Kasumi-1 (cell line): ENCODE measurements around the gene ZMYM2.
"Not testable (repeated sequence)": the region's sequence is repeated elsewhere in the genome, so short reads cannot be mapped to it uniquely, and the experiment has no call there.

Source experiments
- DNase-seq, 2 experiments: peaks; one replicate each; lab custom pipeline; 2025; lab: John Stamatoyannopoulos, UW

ZMYM2 gene

GRCh38 chr13:19958155-19959111 is at the start of gene ZMYM2:
ZMYM2 (plus strand) TSS chr13:19958727; CDS start chr13:19993073, 34,346 bp downstream.
- DNase-seq, result peak; percentile 43 to 61

- no peak for DNase-seq
Observed at GRCh38 chr13:19910336-19911072, 48.0 kb upstream of the ZMYM2 start.

GRCh38 chr13:19927117-19927748 is 31.3 kb upstream of the ZMYM2 start:
- peak in 1 of 2 experiments; percentile 8 for DNase-seq

GRCh38 chr13:19940106-19940505 is 18.4 kb upstream of the ZMYM2 start:
- DNase-seq, result no peak

GRCh38 chr13:19950374-19950773 is 8.2 kb upstream of the ZMYM2 start:
- no peak for DNase-seq

GRCh38 chr13:19952850-19953249 is 5.7 kb upstream of the ZMYM2 start:
- DNase-seq, result no peak

- no peak for DNase-seq
Observed at GRCh38 chr13:19955873-19956559, 2.5 kb upstream of the ZMYM2 start.

- peak; percentile 36 to 54 for DNase-seq
Observed at GRCh38 chr13:19957320-19958154, 990 bp upstream of the ZMYM2 start.

- no peak for DNase-seq
Observed at GRCh38 chr13:19959141-19959830, 759 bp downstream of the ZMYM2 start.

GRCh38 chr13:19959831-19960652 is 1.5 kb downstream of the ZMYM2 start:
- DNase-seq, result peak; percentile 69 to 73

- DNase-seq, result no peak
Observed at GRCh38 chr13:19960653-19960976, 2.1 kb downstream of the ZMYM2 start.

GRCh38 chr13:19961489-19961888 is 3.0 kb downstream of the ZMYM2 start:
- no peak for DNase-seq

- DNase-seq, result no peak
Observed at GRCh38 chr13:19961924-19962323, 3.4 kb downstream of the ZMYM2 start.

GRCh38 chr13:19962894-19963293 is 4.4 kb downstream of the ZMYM2 start:
- no peak for DNase-seq

- DNase-seq, result peak in 1 of 2 experiments; percentile 6
Observed at GRCh38 chr13:19967621-19968020, 9.1 kb downstream of the ZMYM2 start.

GRCh38 chr13:19974498-19975009 is 16.0 kb downstream of the ZMYM2 start:
- not testable (repeated sequence) for DNase-seq

- no peak for DNase-seq
Observed at GRCh38 chr13:19978831-19979437, 20.4 kb downstream of the ZMYM2 start.

GRCh38 chr13:19981685-19982238 is 23.2 kb downstream of the ZMYM2 start:
- no peak for DNase-seq
